HG03025 (cell line): Measurements from ENCODE around the gene EBI3.
"Not testable (repeated sequence)": the region's sequence is repeated elsewhere in the genome, so short reads cannot be mapped to it uniquely, and the experiment has no call there.

Experiments used
- ATAC-seq: cut with Tn5 transposase; IDR thresholded peaks from one replicate; pipeline ENCODE4 v1.9.1; 2021; ENCODE audit warnings: mild to moderate bottlenecking, moderate library complexity; ENCODE audit not compliant: unreplicated experiment, low FRiP score

EBI3 gene

DNA sequence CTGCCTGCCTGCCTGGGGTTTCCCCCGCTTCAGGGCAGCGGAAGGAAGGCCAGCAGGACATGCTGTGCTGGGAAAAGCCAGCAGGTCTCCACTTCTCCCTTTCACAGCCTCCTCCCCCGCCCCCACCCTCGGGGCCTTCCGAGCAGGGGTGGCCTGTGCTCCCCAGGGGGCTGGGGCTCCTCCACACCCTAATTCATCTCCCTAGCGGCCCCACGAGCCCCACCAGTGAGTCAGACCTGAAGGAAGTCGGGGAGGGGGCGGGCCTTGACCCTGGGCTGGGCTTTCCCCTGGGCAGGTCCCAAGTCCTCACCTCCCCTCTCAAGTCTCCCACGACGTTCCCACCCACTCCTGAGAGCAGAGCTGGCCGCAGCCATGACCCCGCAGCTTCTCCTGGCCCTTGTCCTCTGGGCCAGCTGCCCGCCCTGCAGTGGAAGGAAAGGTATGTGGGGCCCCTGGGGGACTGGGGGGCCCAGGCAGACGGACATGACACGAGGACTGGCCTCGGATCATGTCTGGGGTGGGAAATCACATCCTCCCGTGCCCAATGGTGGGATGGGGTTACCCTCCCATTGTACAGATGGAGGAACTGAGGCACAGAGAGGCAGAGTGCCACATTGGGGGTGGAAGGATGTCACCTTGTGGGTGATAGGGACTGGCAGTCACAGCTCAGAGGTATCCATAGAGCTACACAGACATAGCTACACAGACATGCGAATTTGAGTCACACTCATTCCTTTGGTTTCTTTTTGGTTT is at the start of gene EBI3:
EBI3 (plus strand) TSS at position 345 of the 753 bp plus-strand sequence; CDS start at position 373, 28 bp downstream.
- peak; percentile 52 for ATAC-seq

DNA sequence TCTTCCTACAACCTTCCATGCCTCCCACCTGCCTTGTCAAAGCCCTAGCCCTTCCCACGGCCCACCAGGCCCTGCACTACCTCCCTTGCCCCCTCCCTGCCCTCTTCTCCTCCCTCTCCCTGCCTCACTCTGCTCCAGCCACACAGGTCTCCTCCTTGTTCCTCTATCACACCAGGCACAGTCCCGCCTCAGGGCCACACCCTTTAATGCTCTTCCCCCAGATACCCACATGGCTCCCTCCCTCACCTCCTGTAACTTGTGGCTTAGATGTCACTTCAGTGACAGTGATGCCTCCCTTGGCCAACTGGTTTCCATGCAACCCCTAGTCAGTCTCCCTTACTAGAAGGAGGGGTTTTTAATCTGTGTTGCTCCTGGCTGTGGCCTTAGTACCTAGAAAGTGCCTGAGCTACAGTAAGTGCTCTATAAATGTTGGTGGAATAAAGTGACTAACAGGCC is 48.2 kb upstream of the EBI3 start:
- no peak for ATAC-seq

DNA sequence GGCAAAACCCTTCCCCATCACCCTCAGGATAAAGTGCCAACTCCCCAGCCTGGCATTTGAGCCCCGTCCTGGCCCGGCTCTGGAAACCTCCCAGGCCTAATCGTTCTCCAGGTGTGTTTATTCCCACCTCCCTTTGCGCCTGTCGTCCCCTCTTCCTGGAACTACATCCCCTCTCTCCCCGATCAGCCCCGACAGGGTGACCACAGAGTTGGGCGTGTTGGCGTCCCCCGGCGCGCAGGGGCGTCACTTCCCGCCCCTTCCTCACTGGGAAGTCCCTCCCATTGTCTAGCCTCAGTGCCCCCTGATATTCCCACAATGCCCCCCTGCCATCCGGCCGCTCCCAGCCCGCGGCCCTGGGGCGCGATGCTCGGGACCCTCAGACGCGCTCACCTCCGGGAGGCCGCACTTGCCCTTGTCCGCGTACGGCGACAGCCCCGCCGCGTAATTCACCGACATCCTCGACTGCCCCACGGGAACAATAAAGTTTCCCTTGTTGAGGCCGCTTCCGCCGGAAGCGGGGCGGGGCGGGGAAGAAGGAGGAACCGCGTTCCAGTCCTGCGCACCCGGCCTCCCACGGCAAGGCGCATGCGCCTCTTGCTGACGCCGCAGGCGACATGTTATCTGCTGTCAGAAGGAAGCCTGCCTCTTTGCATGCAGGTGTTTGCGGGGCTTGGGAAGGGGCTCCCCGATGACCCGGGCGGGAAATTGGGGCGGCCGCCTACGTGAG is 47.1 kb upstream of the EBI3 start, which contains the start of the genes ANKRD24 and SIRT6:
ANKRD24 (plus strand) TSS at position 606 of the 727 bp plus-strand sequence. CDS start 3,737 bp downstream, outside the sequence.
SIRT6 (minus strand) TSS at position 480 of the 727 bp plus-strand sequence; CDS start at position 456, 24 bp downstream.
- ATAC-seq, result peak; percentile 62

DNA sequence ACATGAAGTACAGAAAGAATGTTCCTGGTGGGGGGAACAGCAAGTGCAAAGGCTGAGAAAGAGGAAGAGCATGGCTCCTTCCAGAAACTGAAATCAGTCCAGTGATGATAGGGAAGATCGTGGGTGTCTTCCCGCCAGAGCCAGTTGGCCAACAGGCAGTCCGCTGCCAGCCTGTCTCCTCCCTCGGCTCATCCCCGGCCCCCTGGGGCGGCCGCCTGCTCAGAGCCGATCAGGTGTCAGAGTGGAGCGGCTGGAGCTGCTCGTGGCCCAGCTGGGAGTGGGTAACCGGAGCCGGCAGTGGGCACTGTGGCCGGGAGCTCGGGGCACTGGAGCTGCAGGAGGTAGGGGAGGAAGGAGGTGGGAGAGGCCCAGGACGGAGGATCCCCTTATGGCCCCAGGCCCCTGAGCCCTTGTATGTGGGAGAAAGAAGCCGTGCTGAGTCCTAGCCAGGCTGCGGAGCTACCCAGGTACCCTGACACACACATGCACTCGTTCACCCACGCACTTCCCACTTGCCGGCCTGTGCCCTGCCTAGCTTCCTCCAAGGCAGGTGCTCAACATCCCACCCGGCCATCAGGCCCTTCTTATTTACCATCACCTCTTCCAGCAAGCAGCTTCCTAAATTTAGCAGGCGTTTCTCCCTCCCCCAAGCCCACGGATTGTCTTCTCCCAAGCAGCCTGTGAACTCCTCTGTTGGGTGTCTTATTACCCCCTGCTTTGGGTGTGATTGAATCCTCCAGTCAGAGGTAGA is 45.2 kb upstream of the EBI3 start:
- no peak for ATAC-seq

DNA sequence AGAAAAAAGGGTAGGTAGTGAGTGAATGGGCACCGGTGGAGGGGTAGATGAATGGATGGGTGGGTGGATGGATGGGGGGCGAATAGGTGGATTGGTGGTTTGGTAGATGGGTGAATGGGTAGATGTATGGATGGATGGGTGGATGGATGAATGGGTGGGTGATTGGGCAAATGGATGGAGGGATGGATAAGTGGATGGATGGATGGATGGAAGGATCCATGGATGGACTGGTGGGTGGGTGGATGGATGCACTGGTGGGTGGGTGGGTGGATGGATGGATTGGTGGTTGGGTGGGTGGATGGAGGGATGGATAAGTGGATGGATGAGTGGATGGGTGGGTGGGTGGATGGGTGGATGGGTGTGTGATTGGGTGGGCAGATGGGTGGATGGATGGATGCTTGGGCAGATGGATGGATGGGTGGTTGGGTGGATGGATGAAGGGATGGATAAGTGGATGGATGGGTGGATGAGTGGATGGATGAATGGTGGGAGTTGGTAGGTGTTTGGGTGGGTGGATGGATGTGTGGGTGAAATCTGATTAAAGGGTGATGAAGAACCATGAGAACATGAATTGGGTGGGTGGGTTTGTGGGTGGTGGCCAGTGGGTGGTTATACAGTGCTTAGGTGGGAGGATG is 44.5 kb upstream of the EBI3 start:
- no peak for ATAC-seq

DNA sequence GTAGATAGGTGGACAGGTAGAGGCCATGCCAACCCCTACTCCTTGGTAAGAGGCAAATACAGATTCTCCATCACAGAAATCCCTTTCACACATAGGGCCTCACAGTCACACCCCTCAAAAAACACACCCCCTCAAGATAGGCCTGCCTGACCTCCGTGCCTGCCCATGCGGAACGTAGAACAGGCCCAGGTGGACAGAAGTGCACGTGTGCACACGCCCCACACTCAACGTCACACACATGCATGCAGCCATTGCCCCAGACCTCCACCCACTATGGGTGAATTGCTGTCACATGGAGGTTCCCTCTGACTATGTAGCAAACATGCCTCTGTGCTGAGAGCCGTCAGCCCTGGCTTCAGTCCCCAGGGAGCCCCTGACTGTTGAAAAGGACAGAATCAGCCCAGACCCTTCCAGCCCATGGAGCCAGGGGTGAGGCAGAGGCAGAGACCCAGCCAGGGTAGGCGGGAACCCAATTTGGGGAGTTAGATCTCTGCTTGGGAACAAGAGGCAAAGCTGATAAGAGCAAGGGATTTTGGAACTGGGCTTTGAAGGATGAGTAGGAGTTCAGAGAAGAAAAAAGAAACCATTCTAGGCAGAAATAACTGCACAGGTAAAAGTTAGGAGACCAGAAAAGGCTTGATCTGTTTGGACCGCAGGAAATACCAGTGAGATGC is 43.8 kb upstream of the EBI3 start:
- no peak for ATAC-seq

DNA sequence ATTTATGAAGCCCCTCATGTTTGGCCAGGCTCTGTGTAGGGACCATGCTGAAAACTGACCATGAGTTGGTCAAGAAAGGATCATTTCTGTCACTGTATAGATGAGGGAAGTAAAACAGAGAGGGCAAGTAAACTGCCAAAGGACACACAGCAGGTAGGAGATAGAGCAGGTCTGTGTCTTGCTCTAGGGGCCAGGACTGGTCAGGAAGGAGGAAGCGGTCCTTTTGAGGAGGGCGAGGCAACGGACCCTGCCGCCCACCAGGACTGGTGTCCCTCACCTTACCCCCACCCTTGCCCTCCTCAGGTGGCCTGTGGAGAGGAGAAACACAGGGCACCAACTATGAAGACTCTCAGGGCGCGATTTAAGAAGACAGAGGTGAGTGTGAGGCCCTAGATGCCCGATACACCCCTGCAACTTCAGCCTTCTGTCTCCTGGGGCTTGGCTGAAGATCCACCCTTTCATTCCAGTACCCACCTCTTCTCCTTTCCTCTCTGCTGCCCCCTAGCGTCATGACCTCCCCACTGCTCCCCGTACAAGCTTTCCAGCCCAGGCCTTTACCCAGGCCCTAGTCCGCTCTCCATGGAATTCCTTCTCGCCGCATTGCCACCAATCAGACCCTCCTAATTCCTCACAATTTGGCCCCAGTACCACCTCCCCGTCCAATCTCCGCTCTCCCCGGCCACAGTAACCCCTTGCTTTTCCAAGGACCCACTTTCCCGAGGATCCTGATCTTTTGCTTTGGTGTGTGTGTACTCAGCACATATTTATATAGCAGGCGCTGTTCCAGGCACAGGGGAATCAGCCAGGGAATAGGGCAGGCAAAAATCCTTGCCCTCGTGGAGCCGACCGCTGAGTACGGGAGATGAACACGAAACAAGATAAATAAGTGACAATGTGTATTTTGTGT is 43.0 kb upstream of the EBI3 start:
- ATAC-seq, result no peak

DNA sequence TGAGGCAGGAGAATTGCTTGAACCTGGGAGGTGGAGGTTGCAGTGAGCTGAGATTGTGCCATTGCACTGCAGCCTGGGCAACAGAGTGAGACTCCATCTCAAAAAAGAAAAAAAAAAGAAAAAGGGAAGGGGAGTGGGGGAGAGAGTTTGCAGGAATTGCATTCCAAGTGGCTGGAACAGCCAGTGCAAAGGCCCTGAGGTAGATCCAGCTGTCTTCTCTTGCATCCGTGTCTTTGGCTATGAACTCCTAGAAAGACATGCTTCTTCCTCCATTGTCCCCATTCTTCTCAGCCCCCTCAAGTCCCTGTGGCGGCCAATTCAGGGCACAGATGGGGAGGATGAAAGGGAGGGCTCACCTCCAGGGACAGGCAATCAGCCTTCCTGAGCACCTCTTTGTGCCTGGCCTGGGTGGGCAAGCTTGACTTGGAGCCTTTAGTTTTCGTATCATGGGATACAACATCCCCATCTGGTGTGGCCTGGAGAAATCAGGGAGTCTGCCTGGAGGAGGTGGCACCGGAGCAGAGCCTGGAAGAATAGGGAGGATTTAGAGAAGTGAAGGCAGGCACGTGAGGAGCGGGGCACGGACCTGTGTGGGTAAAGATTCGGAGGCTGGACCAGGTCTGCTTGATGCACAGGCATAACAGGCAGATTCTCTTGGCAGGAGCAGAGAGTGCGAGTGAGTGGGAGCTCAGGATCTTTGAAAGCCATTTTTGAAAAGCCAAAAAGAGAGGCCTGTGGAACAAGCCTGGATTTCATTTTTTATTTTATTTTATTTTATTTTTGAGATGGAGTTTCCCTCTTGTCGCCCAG is 41.8 kb upstream of the EBI3 start:
- no peak for ATAC-seq

DNA sequence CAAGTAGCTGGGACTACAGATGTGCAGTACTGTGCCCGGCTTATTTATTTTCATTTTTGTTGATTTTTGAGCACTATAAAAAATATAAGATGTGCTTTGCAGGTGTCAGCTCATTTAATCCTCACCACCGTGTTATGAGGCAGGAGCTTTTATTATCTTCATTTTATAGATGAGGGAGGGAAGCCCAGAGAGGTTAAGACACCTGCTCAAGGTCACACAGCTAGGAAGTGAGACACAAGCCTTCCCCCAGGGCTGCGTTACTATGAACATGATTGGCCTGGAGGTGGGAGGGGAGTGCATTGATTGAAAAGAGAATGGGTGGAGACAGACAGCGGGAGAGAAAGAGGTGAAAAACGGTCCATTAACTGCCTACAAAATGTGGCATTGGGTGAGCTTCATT is 39.7 kb upstream of the EBI3 start:
- no peak for ATAC-seq

DNA sequence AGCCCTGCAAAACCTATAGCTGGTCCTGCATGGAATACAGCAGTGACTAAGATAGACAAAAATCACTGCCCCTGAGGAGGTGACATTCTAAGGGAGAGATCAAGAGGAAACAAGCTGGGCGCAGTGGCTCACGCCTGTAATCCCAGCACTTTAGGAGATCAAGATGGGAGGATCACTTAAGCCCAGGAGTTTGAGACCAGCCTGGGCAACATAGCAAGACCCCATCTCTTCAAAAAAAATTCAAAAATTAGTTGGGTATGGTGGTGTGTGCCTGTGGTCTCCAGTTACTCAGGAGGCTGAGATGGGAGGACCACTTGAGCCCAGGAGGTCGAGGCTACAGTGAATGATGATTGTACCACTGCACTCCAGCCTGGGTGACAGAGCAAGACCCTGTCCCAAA is 36.8 kb upstream of the EBI3 start:
- not testable (repeated sequence) for ATAC-seq

DNA sequence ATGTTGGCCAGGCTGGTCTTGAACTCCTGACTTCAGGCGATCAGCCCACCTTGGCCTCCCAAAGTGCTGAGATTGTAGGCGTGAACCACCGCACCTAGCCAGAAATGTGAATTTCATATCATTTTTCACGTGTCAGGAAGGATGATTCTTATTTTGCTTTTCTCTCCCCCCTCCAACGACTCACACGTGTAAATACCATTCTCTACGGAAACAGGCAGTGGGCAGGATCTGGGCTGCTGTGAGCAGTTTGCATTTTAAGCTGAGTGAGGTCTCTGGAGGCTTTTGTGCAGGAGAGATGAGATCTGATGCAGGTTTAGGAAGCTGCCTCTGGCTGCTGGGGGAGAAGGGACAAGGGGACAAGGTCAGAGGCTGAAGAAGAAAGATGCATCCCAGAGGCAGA is 35.0 kb upstream of the EBI3 start:
- ATAC-seq, result no peak

DNA sequence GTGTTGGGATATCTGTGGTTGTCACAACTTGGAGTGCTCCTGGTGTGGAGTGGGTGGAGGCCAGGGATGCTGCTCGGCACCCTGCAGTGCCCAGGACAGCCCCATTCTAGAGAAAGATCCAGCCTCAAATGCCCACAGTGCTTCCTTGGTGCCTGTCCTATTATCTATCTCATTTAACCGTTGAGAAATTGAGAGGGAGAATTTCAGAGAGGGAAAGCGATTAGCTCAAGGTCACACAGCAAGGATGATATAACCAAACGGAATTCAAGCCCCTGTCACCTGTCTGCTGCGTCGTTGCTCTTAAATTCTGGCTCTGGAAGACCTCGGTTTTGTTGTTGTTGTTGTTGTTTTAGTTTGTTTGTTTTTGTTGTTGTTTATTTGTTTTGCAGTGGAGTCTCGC is 33.3 kb upstream of the EBI3 start:
- no peak for ATAC-seq

DNA sequence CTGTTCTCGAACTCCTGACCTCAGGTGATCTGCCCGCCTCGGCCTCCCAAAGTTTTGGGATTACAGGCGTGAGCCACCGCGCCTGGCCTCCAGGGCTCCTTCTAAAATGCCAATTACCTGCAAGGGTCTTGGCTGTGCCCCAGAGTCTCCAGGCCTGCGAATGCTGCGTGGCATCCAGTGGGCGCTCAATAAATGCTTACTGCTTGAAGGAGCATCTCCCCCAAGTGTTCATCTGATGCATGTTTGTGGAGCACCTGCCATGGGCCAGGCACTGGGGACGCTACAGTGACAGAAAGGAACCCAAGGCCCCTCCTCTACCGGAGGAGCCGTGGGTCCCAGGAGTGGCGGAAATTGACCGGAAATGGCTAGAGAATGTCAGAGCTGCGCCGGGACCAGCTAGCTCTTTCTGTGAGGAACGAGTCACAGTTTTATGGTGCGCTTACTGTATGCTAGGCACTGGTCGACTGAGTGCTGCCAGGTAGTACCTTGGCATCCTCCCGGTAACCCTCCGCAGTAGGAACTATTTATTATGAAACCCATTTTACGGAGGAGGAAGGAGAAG is 32.7 kb upstream of the EBI3 start:
- ATAC-seq, result no peak

DNA sequence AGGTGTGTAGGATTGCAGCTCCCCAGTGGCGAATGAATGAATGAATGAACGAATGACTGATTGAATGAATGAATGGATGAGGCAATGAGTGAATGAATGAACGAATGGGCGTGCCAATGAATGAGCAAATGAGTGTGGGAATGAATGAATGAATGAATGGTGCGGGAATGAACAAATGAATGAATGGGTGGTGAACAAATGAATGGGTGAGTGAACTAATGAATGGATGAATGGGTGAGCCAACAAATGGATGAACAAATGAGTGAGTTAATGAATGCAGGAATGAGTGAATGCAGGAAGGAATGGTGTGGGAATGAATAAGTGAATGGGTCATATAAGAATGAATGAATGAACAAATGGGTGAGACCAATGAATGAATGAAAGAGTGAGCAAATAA is 32.1 kb upstream of the EBI3 start:
- ATAC-seq, result no peak

DNA sequence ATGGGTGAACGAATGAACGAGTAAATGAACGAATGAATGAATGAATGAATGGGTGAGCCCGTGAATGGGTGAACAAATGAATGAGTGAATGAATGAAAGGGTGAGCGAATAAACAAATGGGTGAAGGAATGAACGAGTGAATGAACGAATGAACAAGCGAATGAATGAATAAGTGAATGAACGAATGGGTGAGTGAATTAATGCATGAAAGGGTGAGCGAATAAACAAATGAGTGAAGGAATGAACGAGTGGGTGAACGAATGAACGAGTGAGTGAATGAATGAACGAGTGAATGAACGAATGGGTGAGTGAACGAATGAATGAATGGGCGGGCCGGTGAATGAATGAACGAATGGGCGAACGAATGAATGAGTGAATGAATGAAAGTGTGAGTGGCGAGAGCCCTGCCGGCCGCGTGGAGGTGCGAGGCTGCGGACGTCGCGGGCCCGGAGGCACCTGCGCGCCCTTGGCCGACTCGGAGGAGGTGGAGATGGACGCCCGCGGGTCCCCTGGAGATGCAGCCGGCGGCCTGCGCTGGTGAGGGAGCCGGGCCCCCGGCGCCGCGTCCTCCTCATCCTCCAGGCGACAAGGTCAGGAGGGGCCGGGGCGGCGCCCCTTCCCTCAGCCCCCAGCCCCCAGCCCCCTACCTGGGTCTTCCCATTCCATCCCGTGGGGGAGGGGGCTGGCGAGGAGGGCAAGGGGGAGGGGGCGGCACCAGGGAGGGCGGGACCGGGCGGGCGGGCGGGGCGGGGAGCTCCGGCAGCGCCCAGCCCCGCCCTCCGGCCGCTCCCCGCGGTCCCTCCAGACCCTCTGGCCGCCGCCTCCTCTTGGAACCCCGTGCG is 31.5 kb upstream of the EBI3 start:
- ATAC-seq, result no peak

DNA sequence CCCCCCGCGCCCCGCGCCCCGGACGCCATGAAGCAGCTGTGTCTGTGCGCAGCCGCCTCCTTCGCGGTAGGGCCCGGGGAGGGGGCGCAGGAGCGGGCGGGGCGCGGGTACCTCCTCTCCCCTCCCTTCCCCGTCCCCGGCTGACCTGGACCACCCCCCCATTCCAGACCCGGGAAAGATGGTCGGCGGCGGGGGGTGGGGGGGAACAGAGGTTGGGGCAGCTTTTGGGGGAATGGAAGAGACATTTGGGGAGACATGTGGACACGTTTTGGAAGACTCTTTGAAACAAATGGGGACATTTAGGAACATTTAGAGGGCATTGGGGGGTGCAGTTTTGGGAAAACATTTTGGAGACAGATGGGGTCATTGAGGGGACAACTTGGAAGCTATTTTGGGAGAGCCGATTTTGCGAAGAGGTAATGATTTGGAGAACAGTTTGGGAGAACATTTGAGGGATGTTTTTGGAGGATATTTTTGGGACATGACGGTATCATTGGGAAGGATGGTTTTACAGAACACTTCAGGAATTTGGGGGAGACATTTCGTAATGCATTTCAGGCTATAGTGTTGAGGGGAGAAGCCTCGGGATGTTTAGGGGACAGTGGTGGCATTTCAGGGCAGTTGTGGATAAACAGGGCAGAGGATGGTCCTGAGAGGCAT is 30.7 kb upstream of the EBI3 start:
- no peak for ATAC-seq
